Cerebellar cortex (tissue), 1 donor: ENCODE measurements around the gene LRP8.
A peak's percentile ranks its signal among the peaks of the same experiment; 100 is the strongest.

Source experiments
- DNase-seq: peaks from one replicate; pipeline ENCODE4 v3.0.0-alpha.2; 2015; ENCODE audit warnings: low spot score

The LRP8 gene

DNA sequence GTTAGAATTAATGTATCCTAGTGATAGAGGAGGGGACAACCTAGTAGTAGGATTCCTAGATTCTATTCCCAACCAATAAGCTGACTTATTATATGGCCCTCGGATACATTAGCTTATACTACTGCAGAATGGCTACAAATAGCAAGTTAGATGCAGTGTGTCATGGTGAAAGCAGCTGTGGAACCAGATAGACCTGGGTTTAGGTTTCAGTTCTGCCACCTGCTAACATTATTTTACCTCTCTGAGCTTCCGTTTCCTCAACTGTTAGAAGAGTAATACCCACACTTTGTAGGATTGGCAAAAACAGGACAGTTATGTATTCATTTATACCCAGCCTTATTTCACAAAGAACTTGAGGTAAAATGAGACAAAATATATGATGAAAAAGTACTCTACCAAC, 67.9 kb downstream of the LRP8 start:
- DNase-seq: no peak

DNA sequence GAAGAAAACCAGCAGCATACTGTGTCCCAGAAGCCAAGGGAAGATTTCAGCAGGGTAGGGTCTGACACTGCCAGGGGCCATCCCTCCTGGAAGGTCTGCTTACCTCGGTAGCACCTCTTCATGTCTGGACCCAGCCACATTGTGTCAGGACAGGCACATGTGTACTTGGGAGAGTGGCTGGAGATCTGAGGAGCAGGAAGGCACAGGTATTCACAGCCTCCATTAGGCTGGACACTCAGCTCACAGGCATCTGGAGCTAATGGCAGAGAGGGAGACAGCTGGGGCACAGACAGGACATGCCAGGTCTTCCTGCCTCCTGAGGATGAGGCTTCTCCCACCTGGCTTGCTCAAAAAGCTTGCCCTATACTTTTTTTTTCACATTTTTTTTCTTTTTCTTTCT, 69.7 kb downstream of the LRP8 start:
- no peak for DNase-seq

- no peak for DNase-seq
Measured at GRCh38 chr1:53257454-53258081, 70.3 kb downstream of the LRP8 start.

DNA sequence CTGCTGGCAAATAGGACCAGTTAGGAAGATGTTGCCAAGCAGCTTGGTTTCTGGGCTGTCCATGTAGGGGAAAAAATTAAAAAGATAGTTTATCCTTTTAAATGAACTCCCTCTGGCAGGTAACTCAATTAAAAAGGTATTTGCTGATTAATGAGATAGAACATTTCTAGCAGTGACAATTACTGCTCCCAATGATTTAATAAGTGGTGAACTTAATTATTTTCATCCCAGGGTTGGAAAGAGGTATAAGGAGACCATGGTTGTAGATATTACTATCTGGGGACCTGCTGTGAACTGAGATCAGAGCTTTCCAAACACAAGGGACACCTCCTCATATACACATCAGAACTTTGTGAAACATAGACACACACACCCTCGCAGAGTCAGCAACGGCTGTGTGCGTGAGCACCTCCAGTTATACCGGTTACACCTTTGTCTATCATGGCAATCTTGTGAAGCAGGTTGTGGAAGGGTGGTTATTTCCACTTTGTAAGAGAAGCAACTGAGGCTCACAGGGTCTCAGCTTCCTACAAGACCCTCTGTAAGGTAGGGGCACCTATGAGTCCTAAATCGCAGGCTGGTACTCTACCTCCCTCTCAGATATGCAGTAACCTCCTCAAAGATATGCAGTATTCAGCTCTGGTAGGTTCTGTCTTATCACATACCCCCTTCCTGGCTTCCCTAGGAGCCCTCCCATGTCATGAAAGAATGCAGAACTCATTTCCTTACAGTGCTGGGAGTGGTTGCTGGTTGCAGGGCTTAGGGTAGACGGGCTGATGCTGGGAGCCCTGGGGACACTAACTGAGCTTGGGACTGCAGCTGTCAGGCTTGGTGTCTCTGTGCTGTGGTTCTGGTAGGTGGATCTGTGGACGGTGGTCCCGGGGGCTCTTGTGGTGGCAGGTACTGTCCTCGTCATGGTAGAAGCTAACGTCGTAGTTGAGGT, 71.1 kb downstream of the LRP8 start:
- DNase-seq: no peak

- no peak for DNase-seq
Measured at GRCh38 chr1:53255031-53255430, 72.8 kb downstream of the LRP8 start.

DNA sequence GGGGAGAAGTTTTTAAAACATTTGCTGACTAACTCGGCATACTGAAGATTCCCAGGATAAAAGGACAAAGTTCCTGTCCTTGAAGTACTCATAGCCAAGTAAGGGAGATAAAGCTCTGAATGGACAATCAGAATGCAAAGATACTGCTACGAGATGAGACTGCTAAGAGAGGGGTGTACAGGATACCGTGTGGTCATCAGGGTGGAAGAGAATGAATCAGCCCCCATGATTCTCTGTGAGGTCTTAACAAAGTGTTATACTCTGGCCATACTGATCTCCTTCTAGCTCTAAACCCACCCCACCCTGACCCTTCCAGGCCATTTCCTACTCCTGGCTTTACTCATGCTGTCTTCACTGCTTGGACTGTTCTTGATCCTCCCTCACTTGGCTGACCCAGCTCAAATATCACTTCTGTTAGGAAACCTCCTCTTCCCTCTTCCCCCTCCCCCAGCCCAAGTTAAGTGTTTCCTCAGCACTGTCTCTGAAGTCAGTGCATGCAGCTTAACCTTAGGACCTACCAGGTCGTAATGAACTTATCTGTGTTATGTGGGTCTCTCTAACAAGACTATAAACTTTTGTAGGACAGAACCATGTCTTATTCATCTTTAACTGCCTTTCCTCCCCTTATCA, 73.7 kb downstream of the LRP8 start:
- no peak for DNase-seq

DNA sequence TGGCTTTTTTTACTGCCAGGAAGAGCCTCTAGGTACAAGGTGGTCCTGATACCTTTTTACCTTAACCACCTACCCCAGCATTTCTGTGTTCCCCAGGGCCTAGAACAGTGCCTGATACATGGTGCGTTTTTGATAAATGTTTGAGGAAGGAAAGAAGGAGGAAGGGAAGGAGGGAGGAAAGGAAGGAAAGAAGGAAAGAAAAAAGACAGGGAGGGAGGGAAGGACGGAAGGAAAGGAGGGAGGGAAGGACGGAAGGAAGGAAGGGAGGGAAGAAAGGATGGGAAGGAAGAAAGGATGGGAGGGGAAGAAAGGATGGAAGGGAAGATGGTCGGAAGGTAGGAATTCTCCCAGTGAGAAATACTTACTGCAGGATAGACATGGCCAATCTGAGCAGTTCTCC, 77.5 kb downstream of the LRP8 start:
- no peak for DNase-seq

DNA sequence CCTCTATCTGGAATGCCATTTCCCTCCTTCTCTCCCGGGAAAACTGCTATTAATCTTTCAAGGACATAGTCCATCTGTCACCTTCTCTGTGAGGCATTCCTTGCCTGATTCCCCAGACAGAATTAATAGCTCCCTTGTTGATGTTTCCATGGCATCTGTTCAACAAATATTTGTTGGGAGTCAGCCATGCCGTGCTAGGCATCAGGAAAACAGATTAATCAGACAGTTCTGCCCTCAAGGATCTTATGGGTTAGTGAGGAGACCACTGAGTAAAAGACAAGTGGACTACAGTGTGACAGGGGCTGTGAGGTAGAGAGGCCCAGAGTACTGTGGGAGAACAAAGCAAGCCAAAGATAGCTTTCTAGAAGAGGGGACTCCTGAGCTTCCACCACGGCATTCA, 78.2 kb downstream of the LRP8 start:
- DNase-seq: no peak

- DNase-seq: no peak
Measured at GRCh38 chr1:53246261-53247134, 81.4 kb downstream of the LRP8 start.

- no peak for DNase-seq
Measured at GRCh38 chr1:53244141-53244540, 83.7 kb downstream of the LRP8 start.

- no peak for DNase-seq
Measured at GRCh38 chr1:53242381-53242780, 85.5 kb downstream of the LRP8 start.

DNA sequence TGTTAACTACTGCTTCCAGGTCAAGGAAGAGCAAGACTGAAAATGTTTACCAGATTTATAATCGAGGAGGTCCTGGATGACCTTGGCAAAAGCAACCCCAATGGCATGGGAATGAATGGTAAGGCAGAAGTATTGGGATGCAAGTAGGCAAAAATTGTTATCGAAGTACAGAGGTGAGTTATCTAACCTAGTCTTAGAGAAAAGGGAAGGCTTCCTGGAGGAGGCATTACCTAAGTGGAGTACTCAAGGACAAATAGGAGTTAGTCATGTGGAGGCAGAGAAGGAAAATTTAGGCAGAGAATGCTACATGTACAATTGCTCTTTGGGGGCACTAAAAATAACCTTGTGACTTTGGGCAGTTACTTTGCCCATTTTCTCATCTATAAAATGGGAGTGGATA, 86.0 kb downstream of the LRP8 start:
- DNase-seq: no peak

- DNase-seq: peak; percentile 94
Measured at GRCh38 chr1:53238197-53239155, 89.4 kb downstream of the LRP8 start, which contains the start of gene MAGOH. MAGOH (minus strand) TSS chr1:53238518; CDS start chr1:53238448, 70 bp downstream.

GRCh38 chr1:53237638-53238037, 90.2 kb downstream of the LRP8 start:
- no peak for DNase-seq

DNA sequence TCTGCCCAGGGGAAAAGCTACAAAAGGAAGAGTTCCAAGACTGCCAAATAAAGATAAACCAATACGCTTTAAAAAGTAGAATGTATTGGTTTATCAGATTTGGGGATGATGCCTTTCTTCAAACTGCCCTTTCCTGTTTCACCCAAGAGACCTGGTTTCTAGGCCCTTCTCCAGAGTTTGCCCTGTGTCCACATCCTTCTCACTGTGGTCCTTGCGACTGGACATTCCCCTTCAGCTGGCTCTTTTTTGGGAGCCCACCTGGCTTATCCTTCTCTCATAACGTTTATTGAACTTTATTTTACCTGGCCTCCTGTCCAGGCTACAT, 106.9 kb downstream of the LRP8 start:
- no peak for DNase-seq

DNA sequence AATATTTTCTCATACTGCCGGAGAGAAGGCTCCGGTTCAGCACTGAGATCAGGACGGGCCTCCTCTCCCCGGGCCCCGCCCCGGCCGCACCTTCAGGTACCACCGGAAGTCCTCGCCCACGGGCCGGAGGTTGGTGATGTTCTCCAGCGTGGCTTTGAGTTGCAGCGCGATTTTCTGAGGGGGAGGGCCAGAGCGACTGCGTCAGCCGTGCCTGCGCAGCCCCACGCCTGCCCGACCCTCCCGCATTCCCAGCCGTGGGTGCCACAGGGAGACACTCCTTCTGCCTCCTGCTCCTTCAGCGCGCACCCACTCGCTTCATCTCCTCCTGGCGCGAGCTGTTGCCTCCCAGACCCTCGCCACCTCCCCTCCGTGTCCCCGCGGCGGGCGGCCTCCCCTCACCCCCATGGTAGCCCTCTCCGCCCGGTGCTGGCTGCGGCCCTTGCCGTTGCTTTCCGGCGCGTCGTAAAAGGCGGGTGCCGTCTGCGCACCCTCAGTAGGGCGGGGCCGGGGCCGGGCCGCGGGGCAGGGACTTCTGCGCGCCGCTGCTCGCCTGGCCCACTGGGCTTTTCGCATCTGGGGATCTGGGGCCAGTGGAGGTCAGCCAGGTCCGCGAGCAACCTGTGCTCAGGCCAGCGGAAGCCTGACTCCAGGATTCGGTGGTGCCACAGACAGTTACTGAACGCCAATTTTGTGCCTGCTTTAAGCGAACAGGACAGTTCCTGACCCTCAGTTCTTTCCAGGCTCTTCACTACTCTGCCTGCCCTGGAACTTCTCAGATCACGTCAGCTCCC, 107.5 kb downstream of the LRP8 start, which contains the start of gene CZIB:
CZIB (minus strand) TSS at position 464 of the 791 bp plus-strand sequence; CDS start at position 405, 59 bp downstream.
- peak; percentile 94 for DNase-seq

GRCh38 chr1:53219711-53220110, 108.2 kb downstream of the LRP8 start:
- DNase-seq: peak; percentile 19

GRCh38 chr1:53218201-53218600, 109.7 kb downstream of the LRP8 start:
- DNase-seq: no peak

GRCh38 chr1:53214376-53214940, 113.4 kb downstream of the LRP8 start:
- DNase-seq: no peak

DNA sequence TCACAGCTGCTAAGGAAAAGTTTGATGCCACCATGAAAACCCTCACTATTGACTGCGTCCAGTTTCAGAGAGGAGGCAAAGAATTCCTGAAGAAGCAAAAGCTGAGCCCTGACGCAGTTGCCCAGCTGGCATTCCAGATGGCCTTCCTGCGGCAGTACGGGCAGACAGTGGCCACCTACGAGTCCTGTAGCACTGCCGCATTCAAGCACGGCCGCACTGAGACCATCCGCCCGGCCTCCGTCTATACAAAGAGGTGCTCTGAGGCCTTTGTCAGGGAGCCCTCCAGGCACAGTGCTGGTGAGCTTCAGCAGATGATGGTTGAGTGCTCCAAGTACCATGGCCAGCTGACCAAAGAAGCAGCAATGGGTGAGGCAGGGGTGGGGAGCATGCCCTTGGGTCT, 116.9 kb downstream of the LRP8 start:
- DNase-seq: no peak
